ENCODE measurements around the gene ZNF574. TPM values are rescaled to one million over a fixed set of nuclear protein-coding genes. Genes with fewer than 3 reads are reported as not detected.
A peak's percentile ranks its signal among the peaks of the same experiment; 100 is the strongest.

ZNF574 gene
- total RNA-seq, 4 donors from 2014 or later: 14.4 to 25.3 (median 17.1) TPM

GRCh38 chr19:42092350-42092749 lies 16.4 kb downstream of the ZNF574 start:
- peak; percentile 35 for ATAC-seq
- Histone ChIP-seq H3K27me3 (no peaks in the 10 kb centered on the region), H3K27ac (peak overlapping the region in 3 of 4 donors; percentile 39 to 57 (median 57)), H3K36me3 (peaks cover 0 to 5% of the 10 kb centered on the region in 2 donors), H3K4me1 (peaks cover 0 to 65% (median 13%) of the 10 kb centered on the region in 3 donors), H3K4me3 (no peak overlapping the region), H3K9me3 (no peaks in the 10 kb centered on the region)
- TF ChIP-seq EP300 (IDR thresholded peaks at IDR 0.05): no peak
- TF ChIP-seq CTCF (IDR thresholded peaks at IDR 0.05): peak in 2 of 4 experiments; percentile 13 to 55
- WGBS, 2 donors (ENCODE audit: low coverage in 1 of 2): 30 to 80% methylated on average over 1 to 2 of the region's 5 CpGs

DNA sequence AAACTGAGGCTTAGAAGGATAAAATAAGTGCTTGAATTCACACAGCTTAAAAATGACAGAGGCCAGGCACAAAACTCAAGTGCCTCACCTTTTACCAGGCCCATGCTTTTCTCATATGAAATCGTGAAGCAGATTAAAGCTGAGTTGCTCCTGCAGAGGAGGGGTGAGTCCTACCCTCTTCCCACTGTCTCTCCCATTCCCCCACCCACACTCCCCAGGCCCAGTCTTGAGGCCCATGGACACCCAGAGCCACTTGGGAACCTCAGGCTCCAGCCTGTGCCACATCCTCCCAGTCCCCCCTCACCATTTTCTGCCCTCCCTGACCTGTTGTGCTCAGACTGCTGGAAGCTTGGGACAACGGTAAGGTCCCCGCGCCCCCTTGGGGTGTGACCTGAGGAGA lies 17.5 kb downstream of the ZNF574 start:
- no peaks in the 10 kb centered on the region for H3K27me3 ChIP-seq
- TF ChIP-seq CTCF (IDR thresholded peaks at IDR 0.05) (no peak), POLR2A (IDR thresholded peaks at IDR 0.05) (no peak), POLR2AphosphoS5 (IDR thresholded peaks at IDR 0.05) (no peak), EP300 (IDR thresholded peaks at IDR 0.05) (no peak)
- H3K27ac ChIP-seq: peak overlapping the region in 1 of 4 donors; percentile 10
- no peaks in the 10 kb centered on the region for H3K9me3 ChIP-seq
- ATAC-seq: no peak
- H3K4me1 ChIP-seq: peaks cover 0 to 58% (median 13%) of the 10 kb centered on the region in 3 donors
- no peak overlapping the region for H3K4me3 ChIP-seq
- peaks cover 0 to 5% of the 10 kb centered on the region in 2 donors for H3K36me3 ChIP-seq
- WGBS, 2 donors (ENCODE audit: low coverage in 1 of 2): 50 to 69% methylated on average over 1 of the region's 4 CpGs

- Histone ChIP-seq H3K9me3 (no peaks in the 10 kb centered on the region), H3K36me3 (peaks cover 0 to 5% of the 10 kb centered on the region in 2 donors), H3K27me3 (no peaks in the 10 kb centered on the region), H3K27ac (peak overlapping the region in 1 of 4 donors; percentile 10), H3K4me3 (no peak overlapping the region), H3K4me1 (peaks cover 0 to 54% (median 11%) of the 10 kb centered on the region in 3 donors)
- 40 to 50% methylated on average over 1 of the region's 4 CpGs for WGBS, 2 donors (ENCODE audit: low coverage in 1 of 2)
- ATAC-seq: no peak
- no peak for TF ChIP-seq POLR2AphosphoS5 (IDR thresholded peaks at IDR 0.05)
- no peak for TF ChIP-seq EP300 (IDR thresholded peaks at IDR 0.05)
- no peak for TF ChIP-seq CTCF (IDR thresholded peaks at IDR 0.05)
- TF ChIP-seq POLR2A (IDR thresholded peaks at IDR 0.05): no peak
Measured at GRCh38 chr19:42093926-42094325, 18.0 kb downstream of the ZNF574 start.

- peak overlapping the region in 1 of 2 donors; percentile 50 for H3K4me3 ChIP-seq
- H3K27me3 ChIP-seq: no peaks in the 10 kb centered on the region
- peaks cover 0 to 5% of the 10 kb centered on the region in 2 donors for H3K36me3 ChIP-seq
- H3K27ac ChIP-seq: peak overlapping the region in 3 of 4 donors; percentile 49 to 80 (median 71)
- no peaks in the 10 kb centered on the region for H3K9me3 ChIP-seq
- 55% methylated on average over 12 of the region's 36 CpGs; no CpG with 5 or more reads in 1 of the 2 donors for WGBS, 2 donors (ENCODE audit: low coverage in 1 of 2)
- H3K4me1 ChIP-seq: peaks cover 0 to 43% (median 7%) of the 10 kb centered on the region in 3 donors
- TF ChIP-seq CTCF (IDR thresholded peaks at IDR 0.05) (no peak), EP300 (IDR thresholded peaks at IDR 0.05) (no peak), POLR2AphosphoS5 (IDR thresholded peaks at IDR 0.05) (no peak), POLR2A (IDR thresholded peaks at IDR 0.05) (no peak)
- ATAC-seq: no peak
Measured at GRCh38 chr19:42095142-42095813, 19.3 kb downstream of the ZNF574 start.

DNA sequence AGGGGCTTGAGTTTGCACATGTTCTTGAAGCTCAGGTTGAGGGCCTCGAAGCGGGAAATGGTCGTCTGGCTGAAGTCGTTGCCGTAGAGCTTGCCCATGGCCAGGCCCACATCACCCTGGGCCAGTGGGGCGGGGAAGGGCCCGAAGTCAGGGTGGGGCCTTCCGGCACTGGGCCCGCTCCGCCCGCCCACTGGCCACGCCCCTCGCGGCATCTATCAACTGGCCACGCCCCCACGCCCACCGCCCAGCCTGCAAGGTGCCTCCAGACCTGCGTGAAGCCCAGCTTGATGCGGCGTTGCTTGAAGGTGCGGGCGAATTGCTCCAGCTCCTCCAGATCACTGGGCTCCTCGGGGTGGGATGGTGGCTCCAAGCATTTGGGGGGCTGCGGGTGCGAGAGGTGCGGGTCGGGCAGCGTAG lies 19.9 kb downstream of the ZNF574 start:
- Histone ChIP-seq H3K4me3 (peak overlapping the region; percentile 4 to 50), H3K36me3 (peaks cover 0 to 5% of the 10 kb centered on the region in 2 donors), H3K9me3 (no peaks in the 10 kb centered on the region), H3K4me1 (peaks cover 0 to 43% (median 7%) of the 10 kb centered on the region in 3 donors), H3K27me3 (no peaks in the 10 kb centered on the region), H3K27ac (peak overlapping the region in 3 of 4 donors; percentile 49 to 80 (median 71))
- TF ChIP-seq POLR2AphosphoS5 (IDR thresholded peaks at IDR 0.05) (no peak), CTCF (IDR thresholded peaks at IDR 0.05) (no peak), EP300 (IDR thresholded peaks at IDR 0.05) (no peak), POLR2A (IDR thresholded peaks at IDR 0.05) (no peak)
- peak; percentile 50 for ATAC-seq
- WGBS, 2 donors (ENCODE audit: low coverage in 1 of 2): no CpG with 5 or more reads among the region's 28 CpGs
